ENCODE measurements around the gene MT1M. TPM values are rescaled to one million over a fixed set of nuclear protein-coding genes. Genes with fewer than 3 reads are reported as not detected.

Gene MT1M
- polyA plus RNA-seq, 3 donors = not detected

- no peak overlapping the region for H3K9ac ChIP-seq (ENCODE audit: insufficient read depth, low read length, poor library complexity, severe bottlenecking)
- peaks cover 25 to 66% of the 10 kb centered on the region in 2 donors for H3K27me3 ChIP-seq (ENCODE audit: control insufficient read depth in 2 of 2, insufficient read depth in 2 of 2, low read length in 2 of 2)
- peak overlapping the region; percentile 36 for H3K4me2 ChIP-seq (replicated peaks; ENCODE audit: extremely low read depth, low read length, poor library complexity, severe bottlenecking)
- no peak overlapping the region for H3K27ac ChIP-seq (ENCODE audit: low read depth in 1 of 2, low read length in 2 of 2)
- no peak for DNase-seq
- no peak for TF ChIP-seq CTCF (IDR thresholded peaks at IDR 0.05)
- no peaks in the 10 kb centered on the region for H3K36me3 ChIP-seq (replicated peaks in 1 of 2; ENCODE audit: control insufficient read depth in 1 of 2, insufficient read depth in 2 of 2, low read length in 2 of 2)
- no peaks in the 10 kb centered on the region for H4K20me1 ChIP-seq (ENCODE audit: insufficient read depth, low read length)
- H3K4me3 ChIP-seq (replicated peaks in 1 of 3; ENCODE audit: low read depth in 2 of 3, low read length in 3 of 3) = peak overlapping the region in 1 of 3 experiments; percentile 42
- H3K4me1 ChIP-seq (ENCODE audit: control insufficient read depth in 1 of 2, insufficient read depth in 2 of 2, low read length in 2 of 2) = peaks cover 0 to 5% of the 10 kb centered on the region in 2 donors
- intact Hi-C loops (cut with micrococcal nuclease) = no loop called here
- no peak overlapping the region for H3K27ac Mint-ChIP-seq
- peaks cover 0 to 11% of the 10 kb centered on the region in 2 donors for H3K9me3 ChIP-seq (replicated peaks in 1 of 2; ENCODE audit: control insufficient read depth in 1 of 2, insufficient read depth in 1 of 2, low read length in 2 of 2)
- peaks cover 62 to 72% (median 70%) of the 10 kb centered on the region in 3 donors for H3K27me3 Mint-ChIP-seq (ENCODE audit: low read depth in 3 of 3)
- H3K4me3 Mint-ChIP-seq = peak overlapping the region; percentile 71 to 87
- peaks cover 9% of the 10 kb centered on the region for H3K4me1 Mint-ChIP-seq
- no peaks in the 10 kb centered on the region for H3K79me2 ChIP-seq (ENCODE audit: insufficient read depth, low read length)
- peak overlapping the region; percentile 21 for H2AFZ ChIP-seq (ENCODE audit: insufficient read depth, low read depth, low read length, poor library complexity, severe bottlenecking)
- H3K36me3 Mint-ChIP-seq = peaks cover 5% of the 10 kb centered on the region in 2 donors
- H3K9me3 Mint-ChIP-seq = peaks cover 0 to 11% (median 2%) of the 10 kb centered on the region in 7 donors
- 2% methylated on average over 25 of the region's 32 CpGs for WGBS (ENCODE audit: insufficient coverage)
Observed at GRCh38 chr16:56675685-56676210, 43.3 kb downstream of the MT1M start.

- intact Hi-C loops (cut with micrococcal nuclease) = no loop called here
- Mint-ChIP-seq H3K9me3 (peaks cover 0 to 11% (median 0%) of the 10 kb centered on the region in 7 donors), H3K4me3 (peak overlapping the region in 1 of 2 donors; percentile 87), H3K27me3 (ENCODE audit: low read depth in 3 of 3) (peaks cover 52 to 57% (median 56%) of the 10 kb centered on the region in 3 donors), H3K4me1 (peaks cover 17% of the 10 kb centered on the region), H3K27ac (no peak overlapping the region), H3K36me3 (peaks cover 5% of the 10 kb centered on the region in 2 donors)
- Histone ChIP-seq H2AFZ (ENCODE audit: insufficient read depth, low read depth, low read length, poor library complexity, severe bottlenecking) (no peak overlapping the region), H3K79me2 (ENCODE audit: insufficient read depth, low read length) (no peaks in the 10 kb centered on the region), H3K27ac (ENCODE audit: low read depth in 1 of 2, low read length in 2 of 2) (no peak overlapping the region), H3K4me2 (replicated peaks; ENCODE audit: extremely low read depth, low read length, poor library complexity, severe bottlenecking) (no peak overlapping the region), H3K27me3 (ENCODE audit: control insufficient read depth in 2 of 2, insufficient read depth in 2 of 2, low read length in 2 of 2) (peaks cover 20 to 49% of the 10 kb centered on the region in 2 donors), H3K4me3 (replicated peaks in 1 of 3; ENCODE audit: low read depth in 2 of 3, low read length in 3 of 3) (no peak overlapping the region), H3K9me3 (replicated peaks in 1 of 2; ENCODE audit: control insufficient read depth in 1 of 2, insufficient read depth in 1 of 2, low read length in 2 of 2) (peaks cover 0 to 11% of the 10 kb centered on the region in 2 donors), H3K4me1 (ENCODE audit: control insufficient read depth in 1 of 2, insufficient read depth in 2 of 2, low read length in 2 of 2) (peaks cover 6 to 12% of the 10 kb centered on the region in 2 donors), H3K9ac (ENCODE audit: insufficient read depth, low read length, poor library complexity, severe bottlenecking) (no peak overlapping the region), H3K36me3 (replicated peaks in 1 of 2; ENCODE audit: control insufficient read depth in 1 of 2, insufficient read depth in 2 of 2, low read length in 2 of 2) (no peaks in the 10 kb centered on the region), H4K20me1 (ENCODE audit: insufficient read depth, low read length) (no peaks in the 10 kb centered on the region)
- TF ChIP-seq CTCF (IDR thresholded peaks at IDR 0.05) = no peak
- no peak for DNase-seq
- WGBS (ENCODE audit: insufficient coverage) = 83% methylated on average over 2 of the region's 3 CpGs
Observed at GRCh38 chr16:56677474-56677873, 45.0 kb downstream of the MT1M start.

Data from CD14-positive monocyte (primary cell).